ENCODE data around the gene R3HDM1.

DNA sequence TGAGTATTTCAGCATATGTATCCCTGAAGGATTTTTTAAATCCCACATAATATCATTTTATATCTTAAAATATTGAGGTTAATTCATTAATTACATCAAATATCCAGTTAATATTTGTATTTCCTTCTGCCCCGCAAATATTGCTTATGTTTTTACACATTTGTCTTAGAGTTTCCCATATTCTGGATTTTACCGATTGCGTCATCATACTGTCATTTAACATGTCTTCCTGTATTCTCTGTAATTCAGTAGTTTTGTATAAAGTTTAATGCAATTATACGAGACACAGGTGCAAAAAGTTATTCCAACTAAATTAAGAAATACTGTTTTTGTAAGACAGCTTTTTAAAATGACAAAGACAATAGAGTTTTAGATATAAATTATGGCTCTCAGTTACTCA, 176.9 kb downstream of the R3HDM1 start:
- TF ChIP-seq, protein P1, sequence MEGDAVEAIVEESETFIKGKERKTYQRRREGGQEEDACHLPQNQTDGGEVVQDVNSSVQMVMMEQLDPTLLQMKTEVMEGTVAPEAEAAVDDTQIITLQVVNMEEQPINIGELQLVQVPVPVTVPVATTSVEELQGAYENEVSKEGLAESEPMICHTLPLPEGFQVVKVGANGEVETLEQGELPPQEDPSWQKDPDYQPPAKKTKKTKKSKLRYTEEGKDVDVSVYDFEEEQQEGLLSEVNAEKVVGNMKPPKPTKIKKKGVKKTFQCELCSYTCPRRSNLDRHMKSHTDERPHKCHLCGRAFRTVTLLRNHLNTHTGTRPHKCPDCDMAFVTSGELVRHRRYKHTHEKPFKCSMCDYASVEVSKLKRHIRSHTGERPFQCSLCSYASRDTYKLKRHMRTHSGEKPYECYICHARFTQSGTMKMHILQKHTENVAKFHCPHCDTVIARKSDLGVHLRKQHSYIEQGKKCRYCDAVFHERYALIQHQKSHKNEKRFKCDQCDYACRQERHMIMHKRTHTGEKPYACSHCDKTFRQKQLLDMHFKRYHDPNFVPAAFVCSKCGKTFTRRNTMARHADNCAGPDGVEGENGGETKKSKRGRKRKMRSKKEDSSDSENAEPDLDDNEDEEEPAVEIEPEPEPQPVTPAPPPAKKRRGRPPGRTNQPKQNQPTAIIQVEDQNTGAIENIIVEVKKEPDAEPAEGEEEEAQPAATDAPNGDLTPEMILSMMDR (IDR thresholded peaks at IDR 0.05; ENCODE audit: poor library complexity) = no peak
- no peak for TF ChIP-seq EZH2 (IDR thresholded peaks at IDR 0.05; ENCODE audit: borderline replicate concordance)
